Naive thymus-derived CD8-positive, alpha-beta T cell (primary cell): ENCODE results near the gene PLEKHF1. TPM values are rescaled to one million over a fixed set of nuclear protein-coding genes. Genes with fewer than 3 reads are reported as not detected.
A peak's percentile ranks its signal among the peaks of the same experiment; 100 is the strongest.
"Not testable (repeated sequence)": the region's sequence is repeated elsewhere in the genome, so short reads cannot be mapped to it uniquely, and the experiment has no call there.

Experiments used
- ATAC-seq, 2 donors: fragments of 150-1000 bp; cut with Tn5 transposase in 1 of 2; sonication (Bioruptor Pico), chemical (Tn5 transposase) in 1 of 2; 1 replicate in 1 of 2; 2 replicates in 1 of 2; pipeline ENCODE4 v1.10.0; 2021; ENCODE audit warnings: mild to moderate bottlenecking in 2 of 2, moderate library complexity in 2 of 2
- POLR2A ChIA-PET: fragments of 350-600 bp; sonication (Branson Sonifier 250); formaldehyde crosslinking; loops from one replicate; lab custom pipeline; 2021; ENCODE audit warnings: antibody characterized with exemption; lab: Charles Lee
- DNase-seq, 10 donors: peaks; one replicate each; pipeline versions ENCODE4 v3.0.0 to v3.0.0-alpha.2; 2020 to 2022
- H3K27ac Mint-ChIP-seq, 10 donors: one replicate each; pipeline ENCODE4 v1.8.0; 2020 to 2022; ENCODE audit warnings: mild to moderate bottlenecking in 10 of 10, mixed read lengths in 10 of 10, moderate library complexity in 4 of 10, inconsistent platforms in 1 of 10
- H3K27me3 Mint-ChIP-seq, 5 donors: one replicate each; pipeline ENCODE4 v1.8.0; 2021 to 2022; ENCODE audit warnings: mixed read lengths in 5 of 5
- H3K36me3 Mint-ChIP-seq, 3 donors: one replicate each; pipeline ENCODE4 v1.8.0; 2020 to 2022; ENCODE audit warnings: mixed read lengths in 3 of 3, mild to moderate bottlenecking in 2 of 3, inconsistent platforms in 1 of 3
- H3K4me1 Mint-ChIP-seq, 4 donors: one replicate each; pipeline ENCODE4 v1.8.0; 2021 to 2022; ENCODE audit warnings: mixed read lengths in 4 of 4
- H3K4me3 Mint-ChIP-seq, 10 donors: one replicate each; pipeline ENCODE4 v1.8.0; 2020 to 2022; ENCODE audit warnings: mild to moderate bottlenecking in 10 of 10, mixed read lengths in 10 of 10, moderate library complexity in 6 of 10, inconsistent platforms in 1 of 10
- H3K9me3 Mint-ChIP-seq, 9 donors: one replicate each; pipeline ENCODE4 v1.8.0; 2020 to 2022; ENCODE audit warnings: mixed read lengths in 9 of 9, mild to moderate bottlenecking in 3 of 9, inconsistent platforms in 1 of 9, moderate library complexity in 1 of 9
- polyA plus RNA-seq, 3 donors: library from polyadenylated mRNA; unstranded; fragments of 300-500 nt; fragmentation: Illumina TruSeq; gene quantifications; one replicate each; pipeline ENCODE4 v1.2.3, GENCODE V29; 2021
- total RNA-seq, 8 experiments: library from RNA in 2 of 8; stranded (reverse) in 2 of 8; gene quantifications; one replicate each; pipeline ENCODE4 v1.2.3 and lab custom pipeline; 2021 to 2026

PLEKHF1 gene
- total and polyA plus RNA-seq, 5 experiments from 2014 or later: 3.8 to 19.8 (median 18.0) TPM

GRCh38 chr19:29624489-29625185, 40.6 kb upstream of the PLEKHF1 start:
- ATAC-seq (no peak), DNase-seq (peak in 1 of 10 donors; percentile 7)
- Mint-ChIP-seq H3K27ac (peak overlapping the region in 5 of 10 donors; percentile 12 to 96 (median 86)), H3K36me3 (no peaks in the 10 kb centered on the region), H3K27me3 (no peaks in the 10 kb centered on the region), H3K4me3 (no peak overlapping the region), H3K4me1 (peaks cover 29 to 51% (median 43%) of the 10 kb centered on the region in 4 donors), H3K9me3 (no peaks in the 10 kb centered on the region)
- POLR2A ChIA-PET: interaction anchor here (1.1 kb wide), 1 partner anchor 13 kb away, joined by 3 read pairs; no protein-coding TSS in a partner anchor

GRCh38 chr19:29625186-29625651, 40.0 kb upstream of the PLEKHF1 start:
- Mint-ChIP-seq H3K4me1 (peaks cover 29 to 51% (median 42%) of the 10 kb centered on the region in 4 donors), H3K9me3 (no peaks in the 10 kb centered on the region), H3K4me3 (no peak overlapping the region)

GRCh38 chr19:29626386-29626785, 38.9 kb upstream of the PLEKHF1 start:
- DNase-seq (no peak), ATAC-seq (no peak)
- POLR2A ChIA-PET: no interaction called here
- Mint-ChIP-seq H3K4me1 (peaks cover 18 to 39% (median 30%) of the 10 kb centered on the region in 4 donors), H3K27me3 (no peaks in the 10 kb centered on the region), H3K9me3 (no peaks in the 10 kb centered on the region), H3K36me3 (no peaks in the 10 kb centered on the region), H3K4me3 (no peak overlapping the region), H3K27ac (peak overlapping the region in 2 of 10 donors; percentile 36 to 61)

More at GRCh38 chr19:29625186-29625651, 40.0 kb upstream of the PLEKHF1 start:
- H3K36me3 Mint-ChIP-seq: no peaks in the 10 kb centered on the region
- no peak for ATAC-seq
- no peaks in the 10 kb centered on the region for H3K27me3 Mint-ChIP-seq
- POLR2A ChIA-PET: no interaction called here
- DNase-seq: no peak
- H3K27ac Mint-ChIP-seq: peak overlapping the region in 2 of 10 donors; percentile 10 to 38

- ATAC-seq, POLR2A ChIA-PET, DNase-seq, H3K4me3 Mint-ChIP-seq, H3K9me3 Mint-ChIP-seq, H3K27ac Mint-ChIP-seq, H3K27me3 Mint-ChIP-seq, H3K36me3 Mint-ChIP-seq: not testable (repeated sequence)
- peaks cover 16 to 35% (median 26%) of the 10 kb centered on the region in 4 donors for H3K4me1 Mint-ChIP-seq
These were observed 38.4 kb upstream of the PLEKHF1 start for GRCh38 chr19:29626832-29627231.

- DNase-seq (no peak), ATAC-seq (no peak)
- H3K4me1 Mint-ChIP-seq: peaks cover 2 to 15% (median 6%) of the 10 kb centered on the region in 4 donors
- no peaks in the 10 kb centered on the region for H3K9me3 Mint-ChIP-seq
- H3K27me3 Mint-ChIP-seq: no peaks in the 10 kb centered on the region
- no peak overlapping the region for H3K27ac Mint-ChIP-seq
- no peaks in the 10 kb centered on the region for H3K36me3 Mint-ChIP-seq
- H3K4me3 Mint-ChIP-seq: no peak overlapping the region
- POLR2A ChIA-PET: no interaction called here
These were observed 36.4 kb upstream of the PLEKHF1 start for GRCh38 chr19:29628661-29629385.

- H3K4me3 Mint-ChIP-seq: no peak overlapping the region
- POLR2A ChIA-PET: no interaction called here
- no peak overlapping the region for H3K27ac Mint-ChIP-seq
- ATAC-seq: no peak
- H3K27me3 Mint-ChIP-seq: no peaks in the 10 kb centered on the region
- peaks cover 0 to 3% (median 0%) of the 10 kb centered on the region in 3 donors for H3K36me3 Mint-ChIP-seq
- no peak for DNase-seq
- peaks cover 0 to 2% (median 0%) of the 10 kb centered on the region in 9 donors for H3K9me3 Mint-ChIP-seq
- peaks cover 0 to 4% (median 0%) of the 10 kb centered on the region in 4 donors for H3K4me1 Mint-ChIP-seq
These were observed 35.3 kb upstream of the PLEKHF1 start for GRCh38 chr19:29629836-29630534.

- peaks cover 0 to under 1% (median 0%) of the 10 kb centered on the region in 4 donors for H3K4me1 Mint-ChIP-seq
- POLR2A ChIA-PET: no interaction called here
- H3K9me3 Mint-ChIP-seq: peaks cover 0 to 2% (median 0%) of the 10 kb centered on the region in 9 donors
- H3K36me3 Mint-ChIP-seq: peaks cover 0 to 3% (median 0%) of the 10 kb centered on the region in 3 donors
- ATAC-seq (no peak), DNase-seq (no peak)
- H3K27ac Mint-ChIP-seq: no peak overlapping the region
- H3K4me3 Mint-ChIP-seq: no peak overlapping the region
- no peaks in the 10 kb centered on the region for H3K27me3 Mint-ChIP-seq
These were observed 34.6 kb upstream of the PLEKHF1 start for GRCh38 chr19:29630655-29631054.

- DNase-seq (no peak), ATAC-seq (no peak)
- POLR2A ChIA-PET: interaction anchor here (1.0 kb wide), 1 partner anchor 26 kb away, joined by 3 read pairs; the partner anchor contains the start of gene POP4
- peaks cover 0 to 7% (median 2%) of the 10 kb centered on the region in 4 donors for H3K4me1 Mint-ChIP-seq
- no peaks in the 10 kb centered on the region for H3K27me3 Mint-ChIP-seq
- peaks cover 0 to 2% (median 0%) of the 10 kb centered on the region in 9 donors for H3K9me3 Mint-ChIP-seq
- no peak overlapping the region for H3K27ac Mint-ChIP-seq
- H3K36me3 Mint-ChIP-seq: peaks cover 0 to 3% (median 0%) of the 10 kb centered on the region in 3 donors
- no peak overlapping the region for H3K4me3 Mint-ChIP-seq
These were observed 33.8 kb upstream of the PLEKHF1 start for GRCh38 chr19:29631450-29631849.

- Mint-ChIP-seq H3K27me3 (no peaks in the 10 kb centered on the region), H3K9me3 (peaks cover 0 to 2% (median 0%) of the 10 kb centered on the region in 9 donors), H3K4me1 (peaks cover 0 to 7% (median 2%) of the 10 kb centered on the region in 4 donors), H3K36me3 (peaks cover 0 to 3% (median 0%) of the 10 kb centered on the region in 3 donors), H3K4me3 (no peak overlapping the region), H3K27ac (no peak overlapping the region)
- DNase-seq (no peak), ATAC-seq (no peak)
- POLR2A ChIA-PET: no interaction called here
These were observed 31.3 kb upstream of the PLEKHF1 start for GRCh38 chr19:29634002-29634401.

GRCh38 chr19:29634423-29635130, 30.7 kb upstream of the PLEKHF1 start:
- POLR2A ChIA-PET: no interaction called here
- Mint-ChIP-seq H3K27me3 (no peaks in the 10 kb centered on the region), H3K9me3 (peaks cover 0 to 2% (median 0%) of the 10 kb centered on the region in 9 donors), H3K36me3 (peaks cover 0 to 3% (median 0%) of the 10 kb centered on the region in 3 donors), H3K27ac (peak overlapping the region in 1 of 10 donors; percentile 17), H3K4me1 (peaks cover 0 to 7% (median 2%) of the 10 kb centered on the region in 4 donors), H3K4me3 (no peak overlapping the region)
- DNase-seq (no peak), ATAC-seq (no peak)

GRCh38 chr19:29635963-29636362, 29.3 kb upstream of the PLEKHF1 start:
- H3K27ac Mint-ChIP-seq: peak overlapping the region in 2 of 10 donors; percentile 32 to 58

More at GRCh38 chr19:29635963-29636362, 29.3 kb upstream of the PLEKHF1 start:
- POLR2A ChIA-PET: interaction anchor here (0.7 kb wide), 1 partner anchor 10 kb away, joined by 3 read pairs; no protein-coding TSS in a partner anchor
- DNase-seq: no peak
- Mint-ChIP-seq H3K36me3 (peaks cover 0 to 3% (median 0%) of the 10 kb centered on the region in 3 donors), H3K9me3 (peaks cover 0 to 2% (median 0%) of the 10 kb centered on the region in 9 donors), H3K4me1 (peaks cover 0 to 7% (median 2%) of the 10 kb centered on the region in 4 donors), H3K27me3 (no peaks in the 10 kb centered on the region), H3K4me3 (no peak overlapping the region)
- no peak for ATAC-seq
